Right lobe of liver (tissue), 4 donors: ENCODE measurements around the gene TTC28.

Source experiments
- POLR2A ChIP-seq: fragments of 450-650 bp; IDR thresholded peaks from one replicate; pipeline ENCODE4 v1.6.1; 2017; ENCODE audit warnings: antibody characterized with exemption, mild to moderate bottlenecking
- TF ChIP-seq, protein P1 (sequence below), 4 donors: fragments of 200-600 bp in 3 of 4; fragments of 450-650 bp in 1 of 4; IDR thresholded peaks; one replicate each; pipeline versions ENCODE4 v1.5.1 to v1.8.0; 2016 to 2022; ENCODE audit warnings: antibody characterized with exemption in 4 of 4, mild to moderate bottlenecking in 2 of 4
- donor health status: DM: no; HTN: no; CAD: no.
- donor health status: DM: no; HTN: no; CAD: no.
- donor health status: DM: no; HTN: yes; CAD: no.

DNA sequence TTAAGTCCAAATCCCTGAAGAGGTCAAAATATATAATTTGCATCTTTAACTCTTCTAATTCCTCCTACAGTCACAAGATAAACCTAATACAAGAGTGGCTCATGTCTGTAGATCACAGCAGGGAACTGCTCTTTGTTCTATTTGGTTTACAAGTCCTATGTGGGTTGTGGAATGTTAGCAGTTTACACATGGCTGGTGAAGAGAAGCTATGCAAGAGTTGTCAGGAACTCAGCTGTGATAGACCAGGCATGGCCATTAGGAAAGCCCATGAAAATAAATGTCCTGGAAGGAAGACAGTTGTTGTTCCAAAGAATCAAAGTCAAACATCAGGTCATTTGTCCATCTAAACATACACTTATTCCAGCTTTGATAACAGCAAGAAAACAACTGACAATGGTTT lies 448.2 kb downstream of the TTC28 start:
- TF ChIP-seq, protein P1, sequence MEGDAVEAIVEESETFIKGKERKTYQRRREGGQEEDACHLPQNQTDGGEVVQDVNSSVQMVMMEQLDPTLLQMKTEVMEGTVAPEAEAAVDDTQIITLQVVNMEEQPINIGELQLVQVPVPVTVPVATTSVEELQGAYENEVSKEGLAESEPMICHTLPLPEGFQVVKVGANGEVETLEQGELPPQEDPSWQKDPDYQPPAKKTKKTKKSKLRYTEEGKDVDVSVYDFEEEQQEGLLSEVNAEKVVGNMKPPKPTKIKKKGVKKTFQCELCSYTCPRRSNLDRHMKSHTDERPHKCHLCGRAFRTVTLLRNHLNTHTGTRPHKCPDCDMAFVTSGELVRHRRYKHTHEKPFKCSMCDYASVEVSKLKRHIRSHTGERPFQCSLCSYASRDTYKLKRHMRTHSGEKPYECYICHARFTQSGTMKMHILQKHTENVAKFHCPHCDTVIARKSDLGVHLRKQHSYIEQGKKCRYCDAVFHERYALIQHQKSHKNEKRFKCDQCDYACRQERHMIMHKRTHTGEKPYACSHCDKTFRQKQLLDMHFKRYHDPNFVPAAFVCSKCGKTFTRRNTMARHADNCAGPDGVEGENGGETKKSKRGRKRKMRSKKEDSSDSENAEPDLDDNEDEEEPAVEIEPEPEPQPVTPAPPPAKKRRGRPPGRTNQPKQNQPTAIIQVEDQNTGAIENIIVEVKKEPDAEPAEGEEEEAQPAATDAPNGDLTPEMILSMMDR (IDR thresholded peaks at IDR 0.05), result no peak
- TF ChIP-seq POLR2A, result no peak
